ENCODE data around the gene FHOD3. TPM values are rescaled to one million over a fixed set of nuclear protein-coding genes. Genes with fewer than 3 reads are reported as not detected.

The FHOD3 gene
- total RNA-seq, 2 donors from 2014 or later = not detected

DNA sequence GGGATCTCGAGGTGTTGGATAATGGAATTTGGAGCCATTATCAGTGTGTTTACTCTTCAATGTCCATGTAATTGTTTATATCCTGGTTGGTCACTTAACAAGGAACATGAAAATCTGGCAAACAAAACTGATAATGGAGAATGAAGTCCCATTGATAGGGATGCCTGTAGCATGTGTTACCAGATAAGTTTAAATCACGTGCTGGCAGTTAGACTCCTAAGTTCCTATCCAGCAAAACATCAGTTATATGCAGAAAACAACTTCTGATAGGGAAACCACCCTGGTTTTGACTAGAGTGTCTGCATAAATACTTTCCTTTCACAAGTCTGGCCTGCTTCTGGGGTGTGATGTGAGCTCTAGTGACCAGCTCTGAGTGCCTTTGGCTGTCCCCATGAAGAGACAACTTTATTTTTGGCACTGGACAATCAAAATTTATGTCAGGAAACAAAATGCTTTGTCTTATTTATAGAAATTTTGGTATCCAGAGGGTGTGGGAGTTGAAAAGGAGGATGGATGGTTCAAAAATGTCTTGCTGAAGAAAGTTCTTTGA lies 82.0 kb downstream of the FHOD3 start:
- H3K4me1 Mint-ChIP-seq (ENCODE audit: low read depth in 2 of 2) = no peaks in the 10 kb centered on the region
- DNase-seq (ENCODE audit: low spot score) (no peak), ATAC-seq (no peak)
- no peak overlapping the region for H3K27ac Mint-ChIP-seq
- no peaks in the 10 kb centered on the region for H3K36me3 Mint-ChIP-seq
- peaks cover 7 to 17% of the 10 kb centered on the region in 2 donors for H3K27me3 Mint-ChIP-seq
- no peaks in the 10 kb centered on the region for H3K9me3 Mint-ChIP-seq
- no peak overlapping the region for H3K4me3 Mint-ChIP-seq

DNA sequence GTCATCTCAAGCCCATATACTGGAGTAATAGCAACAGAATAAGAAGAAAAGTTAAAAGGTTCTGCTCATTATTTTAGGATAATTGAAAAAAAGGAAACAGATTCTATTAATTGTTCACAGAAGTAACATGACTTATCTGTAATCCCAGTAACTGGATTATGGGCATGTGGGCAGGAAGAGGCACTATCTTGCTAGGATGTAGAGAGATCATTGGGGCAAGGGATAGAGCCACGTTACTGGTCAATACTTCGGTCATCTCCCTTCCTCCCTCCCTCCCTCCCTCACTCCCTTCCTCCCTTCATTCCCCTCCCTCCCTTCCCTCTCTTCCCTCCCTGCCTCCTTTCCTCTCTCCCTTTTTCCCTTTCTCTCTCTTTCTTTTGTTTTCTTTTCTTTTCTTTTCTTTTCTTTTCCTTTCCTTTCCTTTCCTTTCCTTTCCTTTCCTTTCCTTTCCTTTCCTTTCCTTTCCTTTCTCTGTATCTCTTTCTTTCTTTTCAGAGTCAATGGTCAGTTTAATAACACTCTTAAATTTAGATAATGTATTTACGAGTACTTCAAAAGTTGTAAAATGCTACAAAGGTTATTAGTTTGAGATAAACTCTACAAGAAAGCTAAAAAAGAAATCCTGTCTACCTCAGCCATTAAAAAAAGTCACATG lies 82.8 kb downstream of the FHOD3 start:
- H3K27me3 Mint-ChIP-seq = peaks cover 7 to 17% of the 10 kb centered on the region in 2 donors
- no peak overlapping the region for H3K4me3 Mint-ChIP-seq
- H3K9me3 Mint-ChIP-seq = no peaks in the 10 kb centered on the region
- H3K4me1 Mint-ChIP-seq (ENCODE audit: low read depth in 2 of 2) = no peaks in the 10 kb centered on the region
- no peak overlapping the region for H3K27ac Mint-ChIP-seq
- ATAC-seq (no peak), DNase-seq (ENCODE audit: low spot score) (no peak)
- H3K36me3 Mint-ChIP-seq = no peaks in the 10 kb centered on the region

DNA sequence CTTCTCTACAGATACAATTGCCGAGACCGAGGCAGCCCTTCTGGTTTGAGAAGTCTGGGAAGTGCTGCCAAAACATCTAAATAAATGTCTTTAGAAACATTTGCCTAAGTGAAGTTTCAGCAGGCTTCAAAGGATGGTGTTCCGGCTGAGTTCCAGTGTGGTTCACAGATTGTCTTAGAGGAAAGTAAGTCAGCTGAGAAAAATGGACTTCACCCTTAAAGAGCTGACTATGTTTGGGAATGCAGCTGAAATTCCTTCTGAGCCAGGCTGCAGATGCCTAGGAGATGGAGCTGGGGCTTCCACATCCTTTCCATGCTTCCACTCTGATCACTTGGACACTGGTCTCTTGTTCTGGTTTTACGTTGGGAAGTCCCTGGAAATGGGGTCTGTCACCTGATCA lies 83.6 kb downstream of the FHOD3 start:
- Mint-ChIP-seq H3K36me3 (no peaks in the 10 kb centered on the region), H3K27me3 (peaks cover 4 to 17% of the 10 kb centered on the region in 2 donors), H3K4me3 (no peak overlapping the region), H3K27ac (no peak overlapping the region), H3K9me3 (no peaks in the 10 kb centered on the region), H3K4me1 (ENCODE audit: low read depth in 2 of 2) (no peaks in the 10 kb centered on the region)
- DNase-seq (ENCODE audit: low spot score) (no peak), ATAC-seq (no peak)

DNA sequence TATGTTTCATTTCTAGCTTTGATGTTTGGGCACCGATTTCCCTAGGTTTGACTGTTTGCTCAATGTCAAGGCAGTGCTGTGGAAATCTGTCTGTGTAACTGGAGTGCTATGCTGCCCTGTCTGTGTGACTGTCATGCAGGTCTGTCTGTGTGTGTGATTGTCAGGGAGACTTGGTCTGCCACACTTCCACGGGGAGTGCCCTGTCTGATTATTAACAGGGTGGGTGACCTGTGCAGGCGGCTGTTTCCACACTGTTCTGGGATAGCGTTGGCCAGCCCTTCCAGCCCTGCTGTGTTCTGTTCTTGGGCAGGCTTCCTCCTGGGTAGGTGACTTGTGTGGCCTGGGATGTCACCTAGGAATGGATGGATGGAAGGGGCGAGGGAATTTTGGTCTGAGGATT lies 85.3 kb downstream of the FHOD3 start:
- H3K9me3 Mint-ChIP-seq = no peaks in the 10 kb centered on the region

DNA sequence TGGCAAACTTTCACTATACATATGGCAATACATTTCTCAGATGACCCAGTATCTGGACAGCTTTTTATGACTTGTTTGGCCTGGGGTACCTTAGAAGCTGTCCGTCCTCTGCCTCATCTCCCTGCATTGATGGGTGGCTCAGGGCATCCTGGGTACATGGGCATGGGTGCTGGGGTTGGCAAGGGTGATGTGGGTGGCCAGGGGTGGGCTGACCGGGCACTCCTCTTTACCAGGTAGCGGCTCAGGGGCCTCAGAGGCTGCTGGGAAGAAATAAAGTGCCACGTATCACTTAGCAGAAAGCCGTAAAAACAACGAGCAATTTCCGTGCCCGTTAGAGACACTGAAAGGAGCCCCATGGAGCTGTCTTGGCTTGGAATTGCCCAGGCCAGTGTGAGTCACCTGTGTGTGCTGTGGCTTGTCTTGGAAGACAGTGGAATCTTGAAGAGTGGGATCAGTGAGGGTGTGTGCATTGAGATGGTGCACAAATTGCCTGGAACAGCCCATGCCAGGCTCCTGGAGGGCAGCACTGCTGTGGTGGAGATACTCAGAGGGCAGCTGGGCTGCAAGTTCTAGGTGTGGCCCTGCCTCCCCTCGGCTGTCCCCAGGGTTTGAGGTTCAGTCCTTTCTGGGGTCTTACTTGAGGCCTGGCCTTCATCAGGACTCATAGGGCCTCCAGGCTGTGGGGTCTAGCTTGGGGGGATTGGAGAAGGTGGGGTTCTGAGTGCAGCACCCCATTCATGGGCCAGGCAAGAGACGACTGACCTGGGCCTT lies 88.8 kb downstream of the FHOD3 start:
- Mint-ChIP-seq H3K9me3 (no peaks in the 10 kb centered on the region), H3K36me3 (no peaks in the 10 kb centered on the region), H3K27ac (no peak overlapping the region), H3K4me3 (no peak overlapping the region), H3K27me3 (no peaks in the 10 kb centered on the region), H3K4me1 (ENCODE audit: low read depth in 2 of 2) (no peaks in the 10 kb centered on the region)
- DNase-seq (ENCODE audit: low spot score) (no peak), ATAC-seq (no peak)

More for the DNA sequence above, 85.3 kb downstream of the FHOD3 start:
- Mint-ChIP-seq H3K27me3 (peaks cover 4 to 9% of the 10 kb centered on the region in 2 donors), H3K27ac (no peak overlapping the region), H3K4me3 (no peak overlapping the region), H3K36me3 (no peaks in the 10 kb centered on the region), H3K4me1 (ENCODE audit: low read depth in 2 of 2) (no peaks in the 10 kb centered on the region)
- DNase-seq (ENCODE audit: low spot score) = no peak
- ATAC-seq = peak in 1 of 2 donors; percentile 17

GRCh38 chr18:36387310-36387709 lies 89.8 kb downstream of the FHOD3 start:
- Mint-ChIP-seq H3K4me1 (ENCODE audit: low read depth in 2 of 2) (no peaks in the 10 kb centered on the region), H3K9me3 (no peaks in the 10 kb centered on the region), H3K36me3 (no peaks in the 10 kb centered on the region), H3K27me3 (no peaks in the 10 kb centered on the region), H3K4me3 (no peak overlapping the region), H3K27ac (no peak overlapping the region)
- no peak for DNase-seq (ENCODE audit: low spot score)
- ATAC-seq = no peak

DNA sequence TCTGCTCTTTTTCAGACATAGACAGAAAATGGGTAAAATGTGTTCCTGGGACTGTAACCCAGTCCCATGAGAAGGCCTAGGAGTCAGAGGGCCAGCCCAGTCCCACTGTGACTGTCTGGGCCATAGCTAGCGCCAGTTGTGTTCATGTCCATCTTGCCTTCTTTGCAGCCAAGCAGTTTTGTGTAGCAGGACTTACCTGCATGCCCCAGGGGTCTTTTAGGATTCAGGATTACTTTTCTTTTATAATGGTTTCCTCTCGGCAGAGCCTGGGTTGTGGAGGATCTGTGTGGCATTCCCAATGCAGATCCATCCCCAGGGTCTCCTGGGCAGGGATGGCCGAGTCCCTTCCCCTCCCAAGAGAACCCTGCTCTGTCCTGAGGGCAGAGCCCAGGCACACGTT lies 90.8 kb downstream of the FHOD3 start:
- H3K4me1 Mint-ChIP-seq (ENCODE audit: low read depth in 2 of 2) = no peaks in the 10 kb centered on the region

GRCh38 chr18:36389027-36389426 lies 91.5 kb downstream of the FHOD3 start:
- no peak for ATAC-seq

More for the DNA sequence above, 90.8 kb downstream of the FHOD3 start:
- Mint-ChIP-seq H3K36me3 (no peaks in the 10 kb centered on the region), H3K27me3 (no peaks in the 10 kb centered on the region), H3K27ac (no peak overlapping the region), H3K9me3 (no peaks in the 10 kb centered on the region), H3K4me3 (no peak overlapping the region)
- DNase-seq (ENCODE audit: low spot score) = no peak
- ATAC-seq = no peak

GRCh38 chr18:36389811-36390581 lies 92.5 kb downstream of the FHOD3 start:
- H3K9me3 Mint-ChIP-seq = no peaks in the 10 kb centered on the region
- ATAC-seq (no peak), DNase-seq (ENCODE audit: low spot score) (no peak)
- peaks cover 7 to 9% of the 10 kb centered on the region in 2 donors for H3K27me3 Mint-ChIP-seq
- no peak overlapping the region for H3K4me3 Mint-ChIP-seq
- H3K27ac Mint-ChIP-seq = no peak overlapping the region
- no peaks in the 10 kb centered on the region for H3K4me1 Mint-ChIP-seq (ENCODE audit: low read depth in 2 of 2)
- no peaks in the 10 kb centered on the region for H3K36me3 Mint-ChIP-seq

More at GRCh38 chr18:36389027-36389426, 91.5 kb downstream of the FHOD3 start:
- Mint-ChIP-seq H3K9me3 (no peaks in the 10 kb centered on the region), H3K4me1 (ENCODE audit: low read depth in 2 of 2) (no peaks in the 10 kb centered on the region), H3K4me3 (no peak overlapping the region), H3K27ac (no peak overlapping the region), H3K27me3 (peaks cover 5 to 7% of the 10 kb centered on the region in 2 donors), H3K36me3 (no peaks in the 10 kb centered on the region)
- no peak for DNase-seq (ENCODE audit: low spot score)

GRCh38 chr18:36391426-36392145 lies 94.1 kb downstream of the FHOD3 start:
- no peaks in the 10 kb centered on the region for H3K9me3 Mint-ChIP-seq
- no peak for DNase-seq (ENCODE audit: low spot score)
- H3K36me3 Mint-ChIP-seq = peaks cover 1% of the 10 kb centered on the region
- H3K4me3 Mint-ChIP-seq = no peak overlapping the region
- H3K27ac Mint-ChIP-seq = no peak overlapping the region
- H3K4me1 Mint-ChIP-seq (ENCODE audit: low read depth in 2 of 2) = no peaks in the 10 kb centered on the region
- no peak for ATAC-seq
- H3K27me3 Mint-ChIP-seq = peaks cover 7 to 9% of the 10 kb centered on the region in 2 donors

DNA sequence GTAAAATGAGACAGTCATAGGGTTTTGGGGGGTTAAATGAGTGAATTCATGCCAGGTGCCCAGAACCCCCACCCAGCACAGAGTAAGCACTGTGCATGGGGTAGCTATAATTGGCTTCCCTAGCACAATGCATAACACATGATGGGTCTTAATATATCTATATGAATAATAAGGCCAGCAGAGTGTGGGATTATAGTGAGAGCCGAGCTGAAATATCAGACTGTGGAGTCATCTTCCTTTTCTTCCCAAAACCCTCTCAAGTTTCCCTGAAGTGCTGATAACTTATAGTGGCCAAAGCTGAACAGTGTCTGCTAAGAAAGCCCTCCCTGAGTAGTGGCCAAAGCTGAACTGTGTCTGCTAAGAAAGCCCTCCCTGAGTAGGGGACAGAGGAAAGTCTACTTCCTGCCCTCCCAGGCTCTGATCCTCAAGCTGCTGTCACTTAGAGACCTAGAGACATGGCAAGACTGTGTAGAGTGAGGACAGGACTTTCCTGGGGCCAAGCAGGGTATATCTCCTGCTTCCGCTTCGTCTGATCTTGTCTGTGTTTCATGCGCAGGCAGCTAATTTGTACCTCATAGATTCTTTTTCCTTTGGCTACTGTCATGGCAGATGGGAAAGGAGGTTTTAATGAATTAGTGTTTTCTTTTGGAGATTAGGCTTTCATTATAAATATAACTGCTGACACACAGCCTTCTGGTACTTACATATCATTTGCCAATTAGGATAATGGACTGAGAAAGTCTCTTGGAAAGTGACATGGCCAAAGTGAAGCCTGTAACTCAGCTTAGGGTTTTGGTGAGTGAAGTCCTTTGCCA lies 94.9 kb downstream of the FHOD3 start:
- Mint-ChIP-seq H3K9me3 (peaks cover 3% of the 10 kb centered on the region), H3K27me3 (peaks cover 7 to 9% of the 10 kb centered on the region in 2 donors), H3K27ac (no peak overlapping the region), H3K4me3 (no peak overlapping the region), H3K36me3 (peaks cover 6% of the 10 kb centered on the region), H3K4me1 (ENCODE audit: low read depth in 2 of 2) (no peaks in the 10 kb centered on the region)
- DNase-seq (ENCODE audit: low spot score) (no peak), ATAC-seq (no peak)

DNA sequence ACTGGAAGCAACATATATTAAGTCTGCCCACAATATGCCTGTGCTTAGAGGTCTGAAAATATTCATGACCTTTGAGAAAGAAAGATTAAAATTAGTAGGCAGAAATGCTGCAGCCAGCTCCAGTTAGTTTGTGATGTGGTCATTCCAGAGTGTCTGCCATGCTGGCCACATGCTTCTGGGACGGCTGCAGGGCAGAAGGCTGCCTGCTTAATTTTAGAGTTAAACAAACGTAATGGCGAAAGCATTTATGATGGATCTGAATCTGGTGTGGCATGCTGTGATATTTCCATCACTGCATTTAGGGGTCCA lies 95.4 kb downstream of the FHOD3 start:
- Mint-ChIP-seq H3K4me3 (no peak overlapping the region), H3K9me3 (peaks cover 3% of the 10 kb centered on the region)

DNA sequence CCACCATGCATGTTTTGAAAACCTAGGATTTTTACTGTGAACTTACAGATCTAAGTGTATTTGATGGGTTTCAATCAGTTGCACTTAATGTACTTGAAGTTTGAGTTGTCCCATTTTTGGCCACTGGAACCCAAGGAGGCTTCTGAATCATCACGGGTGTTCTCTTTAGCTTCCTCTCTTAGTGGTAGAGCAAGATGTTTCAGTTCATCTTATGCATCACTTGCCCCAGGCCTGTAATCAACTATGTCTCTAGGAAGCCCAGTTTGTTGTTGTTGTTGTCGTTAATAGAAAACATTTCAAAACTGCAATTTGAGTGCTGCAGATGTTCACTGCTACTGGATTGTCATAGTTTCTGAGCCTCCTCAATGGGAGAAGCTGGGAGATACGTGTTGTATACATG lies 97.0 kb downstream of the FHOD3 start:
- H3K27me3 Mint-ChIP-seq = peaks cover 11 to 15% of the 10 kb centered on the region in 2 donors
- no peaks in the 10 kb centered on the region for H3K4me1 Mint-ChIP-seq (ENCODE audit: low read depth in 2 of 2)
- H3K4me3 Mint-ChIP-seq = no peak overlapping the region
- ATAC-seq (no peak), DNase-seq (ENCODE audit: low spot score) (no peak)
- peaks cover 3% of the 10 kb centered on the region for H3K9me3 Mint-ChIP-seq
- no peak overlapping the region for H3K27ac Mint-ChIP-seq
- H3K36me3 Mint-ChIP-seq = peaks cover 6% of the 10 kb centered on the region

More for the DNA sequence above, 95.4 kb downstream of the FHOD3 start:
- peaks cover 6% of the 10 kb centered on the region for H3K36me3 Mint-ChIP-seq
- DNase-seq (ENCODE audit: low spot score) (no peak), ATAC-seq (no peak)
- peaks cover 9 to 11% of the 10 kb centered on the region in 2 donors for H3K27me3 Mint-ChIP-seq
- no peaks in the 10 kb centered on the region for H3K4me1 Mint-ChIP-seq (ENCODE audit: low read depth in 2 of 2)
- no peak overlapping the region for H3K27ac Mint-ChIP-seq

Measured in natural killer cell treated with Interleukin-12 subunit alpha and Interleukin-12 subunit beta and Interleukin-15 and Interleukin-18, amount 100 ng/mL, for 72 hours (primary cell).